HG03378 (cell line): Measurements from ENCODE around the gene GRPR.

Source experiments
- ATAC-seq: cut with Tn5 transposase; IDR thresholded peaks from one replicate; pipeline ENCODE4 v1.9.1; 2021; ENCODE audit warnings: mild to moderate bottlenecking, moderate library complexity; ENCODE audit not compliant: unreplicated experiment

Gene GRPR

DNA sequence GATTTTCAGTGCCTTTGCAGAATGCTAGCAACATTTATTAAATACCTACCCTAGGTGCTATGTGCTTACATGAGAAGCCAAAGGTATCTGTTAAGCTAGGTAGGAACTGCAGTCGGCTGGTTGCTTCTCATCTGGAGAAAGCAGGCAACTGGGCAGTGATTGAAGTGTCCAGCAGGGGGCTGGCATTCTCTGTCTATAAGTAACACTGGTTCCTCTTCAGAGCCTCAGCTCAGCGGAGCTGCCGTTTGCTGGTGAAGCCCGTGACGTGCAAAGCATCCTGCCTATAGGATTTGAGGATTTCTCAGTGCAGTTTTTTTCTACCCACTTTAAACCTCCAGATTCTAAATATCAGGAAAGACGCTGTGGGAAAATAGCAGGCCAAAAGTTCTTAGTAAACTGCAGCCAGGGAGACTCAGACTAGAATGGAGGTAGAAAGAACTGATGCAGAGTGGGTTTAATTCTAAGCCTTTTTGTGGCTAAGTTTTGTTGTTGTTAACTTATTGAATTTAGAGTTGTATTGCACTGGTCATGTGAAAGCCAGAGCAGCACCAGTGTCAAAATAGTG lies at the start of gene GRPR:
GRPR (plus strand) TSS at position 344 of the 565 bp plus-strand sequence. CDS start 389 bp downstream, outside the sequence.
- peak; percentile 48 for ATAC-seq

DNA sequence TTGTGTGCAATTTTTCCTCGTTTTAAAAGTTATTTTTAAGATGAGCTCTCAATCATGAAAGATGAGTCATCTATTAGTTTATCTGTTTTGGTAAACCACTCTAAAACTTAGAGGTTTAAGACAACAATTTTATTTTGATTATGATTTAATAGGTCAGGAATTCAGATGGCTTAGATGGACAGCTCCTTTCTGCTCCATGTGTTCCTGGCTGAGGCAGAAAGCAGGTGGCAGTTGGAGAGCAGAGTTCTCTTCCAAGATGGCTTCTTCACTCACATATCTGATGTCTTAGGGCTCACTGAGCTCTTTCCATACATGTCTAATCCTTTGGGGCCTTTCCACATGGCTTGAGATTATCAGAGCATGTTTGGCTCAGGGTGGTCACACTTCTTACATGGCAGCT lies 48.3 kb upstream of the GRPR start:
- ATAC-seq = no peak

DNA sequence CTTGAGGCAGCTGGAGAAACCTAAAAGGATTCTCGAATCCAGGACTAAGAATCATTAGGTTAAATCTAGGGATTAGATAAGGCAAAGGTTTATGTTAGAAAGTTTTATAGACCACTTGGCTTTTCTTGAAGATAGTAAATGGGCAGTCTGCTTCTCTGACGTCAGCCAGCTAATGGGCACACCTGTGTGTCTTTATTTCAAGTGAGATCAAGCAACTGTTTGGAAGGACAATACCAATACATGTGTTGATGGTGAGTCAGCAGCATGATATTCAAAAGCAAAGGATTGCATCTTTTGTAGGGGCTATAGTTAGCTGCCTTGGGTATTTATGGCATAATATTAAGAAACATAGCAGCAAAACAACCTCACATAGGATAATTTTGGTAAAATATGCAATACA lies 46.5 kb upstream of the GRPR start:
- no peak for ATAC-seq

DNA sequence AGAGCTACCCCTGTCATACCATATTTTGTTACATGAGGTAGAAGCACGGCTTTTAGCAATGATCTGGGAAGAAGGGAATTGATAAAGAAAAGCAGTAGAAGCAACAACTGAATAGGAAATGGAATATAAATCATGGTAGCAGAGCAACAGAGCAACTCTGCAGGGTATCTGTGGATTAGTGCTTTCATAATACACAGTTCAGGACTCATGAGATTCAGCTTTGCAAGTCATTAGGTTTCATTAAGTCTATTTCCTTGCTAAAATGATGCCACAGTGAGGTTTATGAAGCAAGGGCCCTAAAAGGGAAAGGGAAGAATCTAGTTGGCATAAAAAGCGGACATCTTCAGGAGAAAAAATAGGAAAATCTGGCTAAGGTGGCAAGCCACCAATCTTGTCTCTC lies 45.6 kb upstream of the GRPR start:
- ATAC-seq = no peak

DNA sequence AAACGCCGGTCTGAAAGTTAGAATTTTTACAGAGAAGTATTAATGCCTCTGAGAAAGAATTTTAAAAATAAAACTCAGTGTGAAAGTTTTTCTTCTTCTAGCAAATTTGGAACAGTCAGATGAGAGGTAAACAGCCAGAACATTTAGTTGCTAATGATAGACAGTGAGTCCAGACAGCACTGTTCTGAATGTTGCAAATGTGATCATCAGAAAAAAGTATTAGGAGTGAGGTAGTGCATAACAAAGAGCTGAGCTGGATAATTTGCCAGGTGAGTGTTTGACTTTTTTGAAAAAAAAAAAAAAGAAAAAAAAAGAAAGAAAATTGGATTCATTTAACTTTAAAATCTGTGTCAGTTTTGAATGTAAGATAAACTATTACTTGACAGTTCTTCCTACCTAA lies 42.0 kb upstream of the GRPR start:
- ATAC-seq = no peak

DNA sequence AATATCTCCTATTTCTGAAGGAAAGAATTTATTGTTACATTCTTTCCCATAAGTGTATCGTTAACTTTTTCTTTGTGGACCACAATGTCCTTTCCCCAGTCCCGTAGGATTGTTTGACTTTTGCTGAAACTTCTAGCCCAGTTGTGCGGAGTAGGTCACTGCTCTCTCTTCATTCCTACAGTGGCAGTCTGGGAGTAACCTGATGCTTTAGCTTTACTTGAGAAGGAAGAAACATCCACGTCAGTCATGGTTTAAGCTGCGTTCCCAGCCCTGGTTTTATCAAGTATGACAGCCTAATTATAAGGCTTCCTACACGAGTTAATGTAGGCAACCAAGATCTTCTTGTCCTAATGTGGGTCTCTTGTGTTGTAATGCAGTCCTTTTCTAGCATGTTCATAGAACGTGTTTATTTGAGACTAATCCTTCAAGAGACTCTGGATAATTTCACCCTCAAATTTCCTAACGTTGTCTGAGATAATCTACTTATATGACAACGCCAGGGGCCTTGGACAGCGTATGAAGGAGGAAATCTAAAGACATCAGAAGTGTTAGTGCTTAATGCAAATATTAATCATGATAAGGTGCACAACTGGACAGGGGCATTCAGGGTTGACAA lies 40.8 kb upstream of the GRPR start:
- ATAC-seq = no peak

DNA sequence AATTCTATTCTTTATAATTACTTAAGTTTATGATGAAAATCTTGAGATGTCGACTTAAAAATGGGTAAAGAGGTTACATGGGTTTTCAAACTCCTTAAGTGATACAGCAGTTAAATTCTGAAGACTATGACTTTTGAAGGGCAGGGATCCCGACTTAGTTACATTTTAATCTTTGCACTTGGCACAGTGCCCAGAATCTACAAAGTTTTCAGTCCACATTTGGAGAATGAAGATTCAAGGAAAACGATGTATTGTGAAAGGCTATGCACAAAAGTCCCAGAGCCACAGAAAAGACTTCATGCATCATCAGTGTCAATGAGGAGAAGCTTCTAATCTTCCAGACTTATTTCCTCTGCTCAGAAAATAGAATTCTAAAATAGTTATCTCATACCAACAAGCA lies 36.3 kb upstream of the GRPR start:
- no peak for ATAC-seq

DNA sequence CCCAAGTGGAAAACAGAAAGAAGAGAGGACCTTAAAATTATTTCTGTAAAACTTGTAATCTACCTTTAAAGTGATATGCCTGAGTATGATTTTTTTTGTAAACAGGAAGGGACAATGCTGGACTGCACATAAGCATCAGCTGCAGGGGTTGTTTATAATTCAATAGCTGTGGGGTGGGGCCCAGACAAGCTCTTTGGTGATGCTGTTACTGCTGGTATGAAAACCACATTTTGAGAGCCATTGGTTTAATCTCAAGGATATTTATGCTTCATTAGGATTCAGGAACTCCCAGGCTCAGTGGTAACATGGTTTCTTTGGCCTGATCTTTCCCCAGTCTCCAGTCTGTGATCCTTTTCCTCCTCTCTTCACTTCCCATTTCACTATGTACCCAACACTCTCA lies 34.3 kb upstream of the GRPR start:
- no peak for ATAC-seq

DNA sequence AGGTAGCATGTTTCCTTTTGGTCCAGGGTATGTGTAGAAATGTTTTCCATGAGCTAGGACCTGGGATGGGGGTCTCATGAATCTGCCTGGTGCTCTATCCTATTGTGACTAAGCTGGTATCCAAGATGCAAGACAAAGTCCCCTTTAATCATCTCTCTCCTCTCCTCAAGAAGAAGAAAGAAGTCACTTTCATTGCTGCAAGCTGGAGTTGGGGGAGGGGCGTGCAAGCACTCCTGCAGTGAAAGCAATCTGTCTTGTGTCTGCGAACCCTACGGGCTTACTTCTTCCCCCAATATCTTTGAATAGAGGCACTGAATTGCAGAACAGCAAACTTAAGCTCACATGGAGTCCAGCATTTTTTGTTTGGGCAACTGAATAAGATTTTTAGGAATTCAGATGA lies 27.2 kb upstream of the GRPR start:
- no peak for ATAC-seq

DNA sequence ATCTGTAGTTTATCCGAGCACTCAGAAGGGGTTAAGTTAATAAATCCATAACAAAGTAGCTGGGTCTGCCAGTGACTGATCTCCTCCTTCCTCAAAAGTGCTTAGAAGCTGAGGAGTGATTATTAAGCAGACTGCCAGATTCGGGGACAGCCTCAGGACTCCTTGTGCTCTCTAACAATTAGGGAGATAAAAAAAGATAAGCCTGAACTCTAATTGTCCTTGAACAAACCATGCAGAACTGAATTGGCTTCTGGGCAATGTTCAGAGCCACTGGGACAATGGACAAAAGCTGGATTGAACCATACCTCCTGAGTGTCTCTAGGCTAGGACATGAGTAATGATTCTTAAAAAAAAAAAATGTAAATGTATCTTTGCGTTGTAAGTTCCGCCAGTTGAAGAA lies 22.7 kb upstream of the GRPR start:
- ATAC-seq = no peak

DNA sequence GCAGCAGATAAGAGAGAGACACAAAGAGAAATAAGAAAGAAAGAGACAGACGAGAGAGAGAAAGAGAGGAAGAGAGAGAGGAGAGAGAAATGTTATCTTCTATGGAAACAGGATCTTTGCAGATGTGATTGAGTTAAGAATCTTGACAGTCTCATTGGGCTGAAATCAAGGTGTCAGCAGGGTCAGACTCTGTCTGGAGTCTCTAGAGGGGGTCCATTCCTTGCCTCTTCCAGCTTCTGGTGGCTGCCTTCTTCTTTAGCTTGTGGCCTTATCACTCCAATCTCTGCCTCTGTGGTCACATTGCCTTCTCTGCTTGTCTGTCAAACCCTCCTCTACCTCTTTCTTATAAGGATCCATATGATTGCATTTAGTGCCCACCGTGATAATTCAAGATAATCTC lies 21.8 kb upstream of the GRPR start:
- ATAC-seq = no peak

DNA sequence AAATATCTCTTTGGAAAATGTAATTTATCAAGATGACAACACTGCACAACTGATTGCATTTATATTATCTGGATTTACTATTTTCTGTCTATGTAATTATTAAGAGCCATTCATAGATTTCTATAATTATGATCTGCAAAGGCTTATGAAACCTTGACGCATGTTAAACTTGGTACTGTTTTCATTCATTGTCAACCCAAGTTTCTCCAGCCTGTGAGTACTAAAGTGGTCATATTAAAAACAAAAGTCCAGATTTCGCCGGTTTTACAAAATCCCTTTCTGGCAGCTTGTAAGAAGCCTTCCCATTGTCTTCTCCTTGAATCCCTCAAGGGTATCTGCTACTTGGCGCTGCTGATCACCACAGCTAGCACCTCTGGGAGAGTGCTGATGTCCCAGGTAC lies 19.7 kb upstream of the GRPR start:
- ATAC-seq = no peak

DNA sequence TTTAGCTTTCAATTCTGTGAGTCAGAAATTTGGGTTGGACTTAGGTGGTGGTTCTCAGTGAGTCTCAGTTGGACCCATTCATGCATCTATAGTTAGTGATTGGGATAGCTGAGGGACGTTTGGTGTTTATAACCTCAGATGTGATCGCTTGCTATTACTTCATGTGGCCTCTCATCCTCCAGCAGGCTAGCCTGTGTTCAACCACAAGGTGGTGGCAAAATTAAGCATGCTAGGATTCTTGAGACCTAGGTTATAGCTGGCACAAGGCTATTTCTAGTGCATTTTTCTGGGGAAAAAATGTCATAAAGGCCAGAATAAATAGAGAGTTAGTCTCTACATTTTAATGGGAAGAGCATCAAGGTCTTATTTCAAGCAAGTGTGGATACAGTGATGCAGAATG lies 10.9 kb upstream of the GRPR start:
- no peak for ATAC-seq

DNA sequence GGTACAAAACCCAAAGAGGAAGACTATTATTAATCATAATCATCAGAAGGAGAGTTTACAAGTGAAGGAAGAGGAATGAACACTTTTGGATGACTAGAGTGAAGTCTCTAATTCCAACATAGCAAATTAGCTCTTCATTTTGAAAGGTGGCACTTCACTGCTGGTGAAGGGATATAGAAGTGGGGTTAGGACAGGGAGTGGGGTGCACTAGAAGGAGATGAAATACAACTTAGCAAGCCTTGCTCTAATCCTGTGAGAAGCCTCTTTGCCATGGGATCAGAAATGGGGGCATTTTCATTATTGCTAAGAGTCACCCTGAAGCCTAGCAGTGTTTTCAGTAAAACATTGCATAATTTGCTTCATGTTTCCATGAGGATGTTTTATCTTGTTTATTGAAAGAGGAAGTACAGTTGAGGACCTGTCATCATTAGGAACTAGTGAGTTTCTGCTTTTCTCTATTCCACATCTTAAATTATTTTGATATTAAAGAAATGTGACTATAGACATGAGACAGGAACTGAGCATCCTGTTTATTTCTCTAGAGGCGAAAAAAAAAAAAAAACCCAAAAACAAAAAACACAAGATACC lies 9.3 kb upstream of the GRPR start:
- ATAC-seq = no peak

DNA sequence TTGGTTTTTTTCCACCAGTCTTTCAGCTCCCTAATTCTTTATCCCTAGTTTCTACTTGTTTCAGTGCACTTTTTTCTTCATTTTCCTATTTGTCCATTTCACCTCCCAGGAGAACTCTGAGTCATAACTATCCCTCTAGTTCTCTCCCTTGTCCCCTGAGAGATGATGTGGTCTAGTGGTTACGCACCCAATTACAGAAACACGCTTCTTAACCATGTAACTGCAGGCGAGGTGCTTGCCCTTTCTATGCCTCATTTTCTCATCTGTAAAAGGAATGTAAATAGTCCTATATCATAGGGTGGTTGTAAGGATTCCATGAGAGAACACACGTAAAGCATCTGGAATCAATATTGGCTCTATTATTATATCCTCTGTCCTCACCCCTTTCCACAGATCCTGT lies 8.8 kb upstream of the GRPR start:
- no peak for ATAC-seq

DNA sequence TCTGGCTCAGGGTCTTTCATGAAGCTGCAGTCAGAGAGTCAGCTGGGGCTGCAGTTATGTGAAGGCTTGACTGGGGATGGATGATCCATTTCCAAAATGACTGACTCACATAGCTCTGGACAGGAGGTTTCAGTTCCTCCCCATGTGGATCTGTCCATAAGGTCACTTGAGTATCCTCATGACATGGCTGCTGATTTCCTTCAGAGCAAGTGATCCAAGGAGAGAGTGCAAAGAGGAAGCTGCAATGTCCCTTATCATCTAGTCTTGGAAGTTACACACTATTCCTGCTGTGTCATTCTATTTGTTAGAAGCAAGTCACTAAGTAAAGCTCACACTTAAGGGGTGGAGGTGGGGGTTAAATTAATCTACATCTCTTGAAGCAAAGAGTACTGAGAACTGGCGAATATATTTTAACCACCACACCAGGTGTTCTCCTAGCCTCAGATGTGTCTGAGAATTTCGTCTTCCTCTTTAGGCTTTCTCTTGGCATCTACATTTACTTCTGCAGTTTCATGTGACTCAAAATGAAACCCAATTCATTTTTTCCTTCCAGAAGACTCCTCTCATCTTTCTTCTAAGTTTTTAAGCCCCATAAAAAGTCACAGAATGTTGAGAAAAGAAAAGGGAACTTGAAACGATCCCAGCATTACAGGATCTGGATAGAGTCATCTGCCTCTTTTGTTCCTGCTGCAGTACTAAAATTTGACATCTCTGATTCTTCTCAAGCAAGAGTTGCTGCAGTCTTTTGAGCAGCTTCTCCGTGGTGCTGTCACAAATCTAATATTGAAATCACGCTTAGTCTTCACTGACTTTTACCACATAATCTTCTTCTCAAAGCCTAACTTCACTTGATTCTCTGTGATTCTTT lies 3.8 kb upstream of the GRPR start:
- ATAC-seq = peak; percentile 87

DNA sequence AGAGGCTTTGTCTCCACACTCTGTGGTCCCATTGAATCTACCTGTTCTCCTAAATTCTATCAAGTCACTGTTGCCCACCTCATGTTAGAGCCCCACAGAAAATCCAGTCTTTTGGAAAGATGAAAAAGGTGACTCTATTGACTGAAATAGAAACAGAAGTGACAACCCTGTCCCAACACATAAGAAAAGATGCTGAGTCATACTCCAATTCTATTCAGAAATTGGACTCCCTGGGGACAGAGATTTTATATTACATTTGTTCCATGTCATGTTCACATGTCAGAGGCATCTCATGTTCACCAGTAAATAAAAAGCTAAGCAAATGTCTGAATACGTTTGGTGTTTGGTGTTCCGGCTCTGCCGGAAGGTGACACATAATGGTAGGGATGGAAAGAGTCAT lies 2.9 kb upstream of the GRPR start:
- ATAC-seq = no peak

DNA sequence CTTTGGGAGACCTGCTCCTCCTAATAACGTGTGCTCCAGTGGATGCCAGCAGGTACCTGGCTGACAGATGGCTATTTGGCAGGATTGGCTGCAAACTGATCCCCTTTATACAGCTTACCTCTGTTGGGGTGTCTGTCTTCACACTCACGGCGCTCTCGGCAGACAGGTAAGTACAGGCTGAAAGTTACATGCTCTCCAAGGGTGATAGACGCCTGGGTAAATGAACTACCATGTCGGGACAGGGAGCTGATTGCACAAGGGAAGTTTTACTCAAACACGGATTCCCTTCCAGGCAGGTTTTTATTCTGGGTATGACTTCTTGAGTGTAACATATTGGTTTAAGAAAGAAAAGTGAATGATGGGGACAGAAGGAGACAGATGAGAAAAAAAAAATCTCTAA lies 836 bp downstream of the GRPR start:
- no peak for ATAC-seq

DNA sequence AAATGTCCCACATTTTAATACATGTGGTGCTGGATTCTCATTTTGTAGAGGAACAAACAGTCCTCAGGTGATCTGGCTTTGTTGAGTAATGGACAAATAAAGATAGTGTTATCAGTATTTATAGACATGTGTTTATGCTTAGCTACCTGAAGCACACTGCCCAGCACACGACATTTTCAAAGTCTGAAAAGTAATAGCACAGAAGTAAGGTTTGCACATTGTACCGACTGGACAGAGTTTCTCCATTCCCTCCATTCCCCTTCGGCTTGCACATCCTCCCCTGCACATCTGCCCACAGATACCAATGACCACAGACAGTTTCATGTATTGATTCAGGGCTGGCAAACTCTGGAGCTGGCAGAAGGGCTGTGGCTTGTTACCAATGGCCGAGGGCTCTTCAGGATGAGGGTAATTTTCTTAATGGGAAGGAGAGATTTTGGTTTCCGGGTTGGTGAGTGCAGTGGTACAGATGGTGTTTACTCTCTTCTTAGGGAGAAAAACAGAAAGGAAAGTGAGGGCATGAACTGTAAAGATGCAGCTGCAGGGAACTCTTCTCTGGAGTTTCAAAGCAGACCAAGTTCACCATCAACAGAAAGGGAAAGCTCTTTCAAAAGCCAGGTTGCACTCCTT lies 2.3 kb downstream of the GRPR start:
- no peak for ATAC-seq

DNA sequence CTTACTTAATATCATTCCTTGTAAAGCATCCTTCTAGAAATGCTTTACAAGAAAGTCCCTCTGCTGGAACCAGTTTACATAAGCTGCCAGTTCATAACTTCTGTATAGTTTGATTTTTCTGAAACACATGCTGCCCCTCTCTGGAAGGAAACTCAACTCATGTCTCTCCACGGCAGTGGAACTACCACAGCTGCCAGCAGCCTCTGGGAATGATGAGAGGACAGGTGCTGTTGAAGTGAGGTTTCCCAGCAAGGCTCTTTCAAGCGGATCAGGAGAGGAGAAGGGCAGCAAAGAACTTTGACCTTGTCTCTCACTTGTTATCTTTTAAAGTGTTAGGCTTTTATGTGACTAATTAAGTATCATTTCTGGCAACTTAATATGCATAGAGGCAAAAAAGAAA lies 7.3 kb downstream of the GRPR start:
- ATAC-seq = no peak

DNA sequence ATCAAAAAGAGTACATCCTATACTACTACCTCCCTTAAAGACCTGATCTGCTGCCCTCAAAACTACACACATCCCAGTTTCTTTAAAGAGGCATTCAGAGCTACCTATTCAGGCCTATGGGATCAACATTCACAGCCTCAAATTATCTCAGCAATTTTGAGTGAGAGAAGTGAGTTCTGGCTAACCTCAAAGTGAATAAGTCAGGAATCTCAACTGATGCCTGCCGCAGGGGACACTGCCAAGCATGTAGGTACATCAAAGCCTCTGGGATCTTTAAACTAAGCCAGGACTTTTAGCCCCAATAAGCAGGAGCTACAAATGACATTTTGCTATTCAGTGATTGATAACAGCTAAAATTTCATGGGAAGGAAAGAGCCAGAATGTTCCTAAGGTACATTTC lies 11.6 kb downstream of the GRPR start:
- ATAC-seq = no peak
